Lower leg skin (tissue), 4 donors: ENCODE measurements around the gene NAA10. TPM values are rescaled to one million over a fixed set of nuclear protein-coding genes. Genes with fewer than 3 reads are reported as not detected.
A peak's percentile ranks its signal among the peaks of the same experiment; 100 is the strongest.

Experiments used
- DNase-seq, 2 donors: peaks; one replicate each; pipeline ENCODE4 v3.0.0-alpha.2; 2019; ENCODE audit warnings: low spot score in 2 of 2
- H3K4me3 ChIP-seq: fragments of 200-600 bp; sonication (generic); 2 replicates; pipeline ENCODE4 v1.5.1; 2017; ENCODE audit warnings: mild to moderate bottlenecking, low read depth; ENCODE audit not compliant: poor library complexity, severe bottlenecking
- POLR2A ChIP-seq, 2 donors: fragments of 450-650 bp; IDR thresholded peaks; one replicate each; pipeline ENCODE4 v1.6.1; 2016 to 2017; ENCODE audit warnings: antibody characterized with exemption in 2 of 2, mild to moderate bottlenecking in 1 of 2, moderate library complexity in 1 of 2
- WGBS, 2 donors: methylation state at CpG; one replicate each; pipeline ENCODE4 v1.1.5; 2018; 5-methylcytosine and 5-hydroxymethylcytosine counted together
- intact Hi-C: fragments of 100-400 bp; cut with DNase I; formaldehyde crosslinking; loops from one replicate; pipeline ENCODE4 v1.15.0; 2023; ENCODE audit warnings: low total_unique reads
- total RNA-seq, 4 donors: library from RNA; depleted of rRNA; stranded (reverse); fragments of >200 nt; gene quantifications; one replicate each; pipeline ENCODE4 v1.1.0, GENCODE V29; 2016
- TF ChIP-seq, protein P1 (sequence below), 3 donors: fragments of 450-650 bp; IDR thresholded peaks; one replicate each; pipeline ENCODE4 v1.5.1; 2016; ENCODE audit warnings: antibody characterized with exemption in 3 of 3, mild to moderate bottlenecking in 3 of 3, moderate library complexity in 2 of 3

Gene NAA10
- total RNA-seq, 4 donors from 2014 or later: 32.6 to 70.9 (median 51.1) TPM

GRCh38 chrX:153974003-153974725 is 39.3 kb upstream of the NAA10 start:
- H3K4me3 ChIP-seq: no peak overlapping the region
- intact Hi-C loops: no loop called here
- WGBS, 2 donors: 40 to 69% methylated on average over 8 to 14 of the region's 14 CpGs
- TF ChIP-seq, protein P1, sequence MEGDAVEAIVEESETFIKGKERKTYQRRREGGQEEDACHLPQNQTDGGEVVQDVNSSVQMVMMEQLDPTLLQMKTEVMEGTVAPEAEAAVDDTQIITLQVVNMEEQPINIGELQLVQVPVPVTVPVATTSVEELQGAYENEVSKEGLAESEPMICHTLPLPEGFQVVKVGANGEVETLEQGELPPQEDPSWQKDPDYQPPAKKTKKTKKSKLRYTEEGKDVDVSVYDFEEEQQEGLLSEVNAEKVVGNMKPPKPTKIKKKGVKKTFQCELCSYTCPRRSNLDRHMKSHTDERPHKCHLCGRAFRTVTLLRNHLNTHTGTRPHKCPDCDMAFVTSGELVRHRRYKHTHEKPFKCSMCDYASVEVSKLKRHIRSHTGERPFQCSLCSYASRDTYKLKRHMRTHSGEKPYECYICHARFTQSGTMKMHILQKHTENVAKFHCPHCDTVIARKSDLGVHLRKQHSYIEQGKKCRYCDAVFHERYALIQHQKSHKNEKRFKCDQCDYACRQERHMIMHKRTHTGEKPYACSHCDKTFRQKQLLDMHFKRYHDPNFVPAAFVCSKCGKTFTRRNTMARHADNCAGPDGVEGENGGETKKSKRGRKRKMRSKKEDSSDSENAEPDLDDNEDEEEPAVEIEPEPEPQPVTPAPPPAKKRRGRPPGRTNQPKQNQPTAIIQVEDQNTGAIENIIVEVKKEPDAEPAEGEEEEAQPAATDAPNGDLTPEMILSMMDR (IDR thresholded peaks at IDR 0.05): no peak
- TF ChIP-seq POLR2A (IDR thresholded peaks at IDR 0.05): no peak
- DNase-seq: peak in 1 of 2 donors; percentile 84

DNA sequence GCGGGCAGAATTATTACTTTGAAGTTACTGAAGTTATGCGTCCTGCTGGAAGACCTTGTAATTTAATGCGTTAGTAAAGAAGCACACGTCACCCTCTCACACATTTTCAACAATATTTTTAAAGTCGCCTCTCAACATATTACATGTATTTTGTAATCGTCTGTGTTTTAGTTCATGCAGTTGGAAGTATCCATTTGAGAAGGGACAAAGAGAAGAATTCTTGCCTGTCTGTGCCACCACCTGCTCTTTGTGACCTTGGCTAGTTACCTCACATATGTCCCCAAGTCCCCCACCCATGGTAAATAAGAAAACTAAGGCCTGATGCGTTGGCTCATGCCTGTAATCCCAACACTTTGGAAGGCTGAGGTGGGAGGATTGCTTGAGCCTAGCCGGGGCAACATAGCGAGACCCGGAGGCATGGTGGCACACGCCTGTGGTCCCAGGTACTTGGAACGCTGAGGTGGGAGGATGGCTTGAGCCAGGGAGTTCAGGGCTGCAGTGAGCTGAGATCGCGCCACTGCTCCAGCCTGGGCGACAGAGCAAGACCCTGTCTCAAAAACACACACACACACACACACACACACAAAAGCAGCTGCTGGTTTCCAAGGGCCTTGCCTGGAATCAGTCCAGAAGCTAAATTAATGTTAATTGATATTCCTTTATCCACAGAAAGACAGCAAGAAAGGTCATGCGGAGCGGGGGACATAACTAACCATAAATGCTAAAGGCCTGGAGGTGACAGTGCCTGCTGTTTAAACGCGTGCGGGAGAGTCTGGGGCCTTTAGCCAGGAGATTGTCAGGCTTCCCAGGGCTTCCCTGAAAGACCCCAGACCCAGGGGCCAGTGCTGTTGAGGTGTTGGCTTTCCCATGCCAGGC is 38.5 kb upstream of the NAA10 start:
- DNase-seq: no peak
- H3K4me3 ChIP-seq: peak overlapping the region; percentile 6
- TF ChIP-seq POLR2A (IDR thresholded peaks at IDR 0.05): no peak
- TF ChIP-seq, protein P1 (IDR thresholded peaks at IDR 0.05): no peak
- 28 to 48% methylated on average over 17 to 20 of the region's 20 CpGs for WGBS, 2 donors
- intact Hi-C loops: no loop called here

DNA sequence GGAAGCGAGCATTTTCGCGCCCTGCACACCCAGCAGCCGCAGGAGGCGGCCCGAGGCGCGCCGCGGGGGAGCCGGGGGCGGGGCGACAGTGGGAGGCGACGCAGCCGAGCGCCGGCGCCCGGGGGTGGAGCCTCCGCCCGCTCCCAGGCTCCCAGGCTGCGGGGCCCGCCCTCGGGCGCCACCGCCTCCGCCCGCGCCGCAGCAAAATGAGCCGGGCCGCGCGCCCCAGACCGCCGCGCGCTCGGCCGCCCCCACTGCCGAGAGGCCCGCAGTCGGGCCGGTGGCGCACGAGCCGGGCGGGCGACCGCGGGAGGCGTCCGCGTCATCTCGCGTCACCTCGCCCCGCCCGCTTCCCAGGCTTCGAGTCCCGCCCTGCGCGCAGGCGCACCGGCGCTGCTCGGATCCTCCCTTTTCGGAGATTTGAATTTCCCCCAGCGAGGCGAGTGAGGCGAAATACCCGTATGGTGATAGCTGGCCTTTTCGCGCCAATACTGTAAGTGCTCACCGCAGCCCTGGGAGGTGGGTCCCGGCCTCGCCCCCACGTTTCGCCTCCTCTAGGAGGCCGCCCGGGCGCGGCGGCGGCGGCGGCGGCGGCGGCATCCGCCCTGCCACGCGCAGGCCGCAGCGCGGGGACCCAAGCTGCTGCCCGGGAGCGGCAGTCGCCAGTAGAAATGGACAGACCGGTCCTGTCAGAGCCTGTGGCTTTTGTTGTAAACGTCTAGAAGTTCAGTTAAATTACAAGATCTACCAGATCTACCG is 37.7 kb upstream of the NAA10 start, which contains the start of gene TMEM187:
Gene TMEM187 (plus strand): TSS at position 387 of the 759 bp plus-strand sequence. CDS start 9,309 bp downstream, outside the sequence.
- H3K4me3 ChIP-seq: peak within 1 kb of the TSS; percentile 59
- intact Hi-C loops: no loop called here
- 0 to 18% methylated on average over 1 to 72 of the region's 103 CpGs for WGBS, 2 donors
- peak; percentile 74 to 97 for DNase-seq
- no peak for TF ChIP-seq POLR2A (IDR thresholded peaks at IDR 0.05)
- TF ChIP-seq, protein P1 (IDR thresholded peaks at IDR 0.05): no peak

GRCh38 chrX:153971450-153972367 is 36.9 kb upstream of the NAA10 start, which contains the start of gene HCFC1:
TSS of gene HCFC1 (minus strand) at chrX:153971818. CDS start at chrX:153970840, 978 bp downstream.
- 1 to 30% methylated on average over 15 to 44 of the region's 96 CpGs for WGBS, 2 donors
- intact Hi-C loops: no loop called here
- DNase-seq: peak; percentile 89 to 98

More at GRCh38 chrX:153971450-153972367, 36.9 kb upstream of the NAA10 start, which contains the start of gene HCFC1:
- H3K4me3 ChIP-seq: peak within 1 kb of the TSS; percentile 59
- no peak for TF ChIP-seq POLR2A (IDR thresholded peaks at IDR 0.05)
- TF ChIP-seq, protein P1 (IDR thresholded peaks at IDR 0.05): no peak
